GM19240 (cell line): Measurements from ENCODE around the gene SETBP1.

ENCODE experiments used
- DNase-seq: peaks from one replicate; pipeline ENCODE4 v3.0.0; 2011; ENCODE audit warnings: low spot score; ENCODE audit not compliant: insufficient read length

Gene SETBP1

GRCh38 chr18:44959013-44959412 lies 278.3 kb downstream of the SETBP1 start:
- DNase-seq = no peak

GRCh38 chr18:44960580-44960979 lies 279.9 kb downstream of the SETBP1 start:
- DNase-seq = no peak

GRCh38 chr18:44961288-44961995 lies 280.8 kb downstream of the SETBP1 start:
- no peak for DNase-seq

- DNase-seq = no peak
Observed at GRCh38 chr18:44967599-44967998, 286.9 kb downstream of the SETBP1 start.

GRCh38 chr18:44968336-44968735 lies 287.6 kb downstream of the SETBP1 start:
- DNase-seq = no peak

- no peak for DNase-seq
Observed at GRCh38 chr18:44969214-44969795, 288.6 kb downstream of the SETBP1 start.

GRCh38 chr18:44973282-44973681 lies 292.6 kb downstream of the SETBP1 start:
- no peak for DNase-seq

GRCh38 chr18:44974174-44974573 lies 293.5 kb downstream of the SETBP1 start:
- no peak for DNase-seq

GRCh38 chr18:44977856-44978255 lies 297.2 kb downstream of the SETBP1 start:
- DNase-seq = no peak

- DNase-seq = no peak
Observed at GRCh38 chr18:44979748-44980147, 299.1 kb downstream of the SETBP1 start.

- DNase-seq = no peak
Observed at GRCh38 chr18:44981121-44981520, 300.4 kb downstream of the SETBP1 start.

- no peak for DNase-seq
Observed at GRCh38 chr18:44986933-44987332, 306.2 kb downstream of the SETBP1 start.

- DNase-seq = no peak
Observed at GRCh38 chr18:44987371-44987770, 306.7 kb downstream of the SETBP1 start.

- no peak for DNase-seq
Observed at GRCh38 chr18:44988821-44989587, 308.3 kb downstream of the SETBP1 start.

- DNase-seq = no peak
Observed at GRCh38 chr18:44996261-44996660, 315.6 kb downstream of the SETBP1 start.

- DNase-seq = no peak
Observed at GRCh38 chr18:44997174-44997573, 316.5 kb downstream of the SETBP1 start.

GRCh38 chr18:44998360-44998759 lies 317.7 kb downstream of the SETBP1 start:
- DNase-seq = no peak

- DNase-seq = no peak
Observed at GRCh38 chr18:45004546-45005080, 323.9 kb downstream of the SETBP1 start.

- DNase-seq = no peak
Observed at GRCh38 chr18:45006934-45007333, 326.2 kb downstream of the SETBP1 start.

- no peak for DNase-seq
Observed at GRCh38 chr18:45007531-45007930, 326.8 kb downstream of the SETBP1 start.

GRCh38 chr18:45008694-45009413 lies 328.2 kb downstream of the SETBP1 start:
- no peak for DNase-seq

- DNase-seq = no peak
Observed at GRCh38 chr18:45009756-45010155, 329.1 kb downstream of the SETBP1 start.
